Stimulated activated naive CD4-positive, alpha-beta T cell treated with Interleukin-2 at 50 U/mL for 16 hours (primary cell): ENCODE results near the gene VAV2.

Experiments
- DNase-seq: peaks from one replicate; lab custom pipeline; 2025; lab: John Stamatoyannopoulos, UW

VAV2 gene

DNA sequence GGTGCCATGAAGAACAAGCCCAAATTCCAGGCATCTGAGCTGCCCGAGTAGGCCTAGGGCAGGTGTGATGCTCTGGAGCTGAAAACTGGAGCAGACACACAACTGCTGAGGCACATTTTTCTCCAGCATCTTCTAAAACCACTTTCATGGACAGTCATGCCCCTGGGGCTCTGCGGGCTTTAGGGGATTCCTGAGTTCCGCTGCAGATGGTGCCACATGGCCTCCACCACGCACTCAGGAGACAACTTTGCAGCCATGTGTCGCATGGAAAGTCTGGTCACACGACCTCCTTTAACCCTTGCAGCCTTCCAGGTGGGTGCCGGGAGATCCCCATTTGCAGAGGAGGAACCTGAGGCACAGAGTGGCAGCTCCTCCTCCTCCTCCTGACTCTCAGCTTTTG lies 141.2 kb downstream of the VAV2 start:
- no peak for DNase-seq

DNA sequence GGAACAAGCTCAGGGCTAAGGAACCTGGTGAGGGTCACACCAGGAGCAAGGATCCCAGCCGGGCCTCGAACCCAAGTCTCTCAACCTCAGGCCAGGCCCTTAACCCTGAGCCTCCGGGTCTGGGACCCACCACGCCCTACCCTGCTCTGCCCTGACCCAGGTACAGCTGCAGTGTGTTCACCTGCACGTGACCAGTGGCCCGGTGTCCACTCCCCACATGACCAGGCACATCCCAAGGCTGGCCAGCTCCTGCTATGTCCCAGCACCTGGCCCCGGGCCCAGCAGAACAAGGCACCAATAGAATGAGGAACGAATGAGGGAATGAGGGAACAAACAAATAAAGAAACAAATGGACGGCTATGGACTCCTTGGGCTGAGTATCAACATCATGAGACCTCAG lies 142.0 kb downstream of the VAV2 start:
- no peak for DNase-seq

- DNase-seq = no peak
These were observed 142.9 kb downstream of the VAV2 start for GRCh38 chr9:133849110-133849670.

- DNase-seq = no peak
These were observed 143.5 kb downstream of the VAV2 start for GRCh38 chr9:133848471-133849109.

DNA sequence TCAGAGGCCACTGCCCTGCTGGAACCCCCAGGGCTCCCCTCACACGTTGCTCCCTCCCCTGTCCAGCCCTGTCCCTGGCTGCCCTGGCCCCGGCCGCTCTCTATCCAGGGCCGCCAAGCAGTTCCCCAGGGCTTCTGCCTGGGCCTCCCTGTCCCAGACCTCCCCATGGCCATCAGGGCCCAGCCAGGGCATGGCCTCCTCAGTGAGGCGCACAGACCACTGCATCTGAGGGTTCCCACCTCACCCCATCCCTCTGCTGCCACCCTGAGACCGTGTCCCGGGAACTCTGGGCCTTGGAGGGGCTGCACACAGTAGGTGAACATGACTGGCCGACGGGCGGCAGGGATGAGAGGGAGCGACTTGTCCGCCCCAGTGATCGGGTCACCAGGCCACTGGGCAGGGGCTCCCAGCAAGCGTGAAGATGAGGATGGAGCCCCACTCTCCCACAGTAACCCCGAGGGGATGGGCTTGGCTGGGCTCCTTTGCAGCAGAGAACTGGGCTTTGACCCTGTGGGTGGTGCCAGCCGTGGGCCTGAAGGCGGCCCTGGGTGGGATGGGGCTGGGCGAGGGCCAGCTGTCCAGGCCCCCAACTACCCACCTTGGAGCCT lies 145.5 kb downstream of the VAV2 start:
- DNase-seq = no peak

- no peak for DNase-seq
These were observed 146.7 kb downstream of the VAV2 start for GRCh38 chr9:133845440-133845839.

DNA sequence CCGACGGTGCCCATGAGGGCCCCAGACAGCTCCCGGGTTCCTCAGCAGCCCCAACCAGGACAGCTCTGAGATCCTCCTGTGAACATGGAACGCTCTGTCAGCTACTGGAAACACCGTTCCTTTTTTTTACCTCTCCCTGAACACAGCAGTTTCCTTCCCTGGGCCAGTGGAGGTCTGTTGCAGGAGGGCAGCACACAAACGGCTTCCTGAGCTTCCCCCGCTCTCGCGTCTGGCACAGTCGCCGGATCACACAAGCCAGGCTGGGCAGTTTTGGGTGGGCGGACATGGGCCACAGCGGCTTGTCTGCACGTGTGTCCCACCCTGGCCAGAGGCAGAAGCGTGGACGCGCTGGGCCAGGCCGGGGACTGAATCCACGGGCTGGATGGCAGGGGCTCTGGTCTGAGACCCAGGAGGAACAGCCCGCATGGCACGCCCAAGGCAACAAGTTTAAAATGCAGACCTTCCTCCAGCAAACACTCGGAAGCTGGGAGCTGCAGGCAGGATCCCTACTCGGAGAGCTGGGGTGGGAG lies 147.2 kb downstream of the VAV2 start:
- no peak for DNase-seq

- DNase-seq = no peak
These were observed 147.7 kb downstream of the VAV2 start for GRCh38 chr9:133844398-133844784.

- no peak for DNase-seq
These were observed 148.2 kb downstream of the VAV2 start for GRCh38 chr9:133843751-133844397.

DNA sequence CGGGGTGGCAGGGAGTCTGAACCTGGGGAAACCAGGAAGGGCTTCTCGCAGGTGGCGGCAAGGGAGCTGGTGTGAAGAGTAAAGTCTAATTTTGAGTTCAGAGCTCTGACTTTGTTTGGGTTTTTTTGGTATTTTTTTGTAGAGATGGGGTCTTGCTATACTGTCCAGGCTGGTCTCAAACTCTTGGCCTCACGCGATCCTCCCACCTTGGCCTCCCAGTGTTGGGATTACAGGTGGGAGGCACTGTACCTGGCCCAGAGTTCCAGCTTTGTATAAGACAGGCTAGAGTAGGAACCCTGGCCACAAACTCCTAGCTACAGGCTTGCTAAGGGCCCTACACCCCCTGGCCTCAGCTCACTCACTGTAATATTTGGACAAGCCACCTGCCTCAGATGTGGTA lies 148.9 kb downstream of the VAV2 start:
- DNase-seq = no peak

GRCh38 chr9:133842721-133843227 lies 149.3 kb downstream of the VAV2 start:
- no peak for DNase-seq

DNA sequence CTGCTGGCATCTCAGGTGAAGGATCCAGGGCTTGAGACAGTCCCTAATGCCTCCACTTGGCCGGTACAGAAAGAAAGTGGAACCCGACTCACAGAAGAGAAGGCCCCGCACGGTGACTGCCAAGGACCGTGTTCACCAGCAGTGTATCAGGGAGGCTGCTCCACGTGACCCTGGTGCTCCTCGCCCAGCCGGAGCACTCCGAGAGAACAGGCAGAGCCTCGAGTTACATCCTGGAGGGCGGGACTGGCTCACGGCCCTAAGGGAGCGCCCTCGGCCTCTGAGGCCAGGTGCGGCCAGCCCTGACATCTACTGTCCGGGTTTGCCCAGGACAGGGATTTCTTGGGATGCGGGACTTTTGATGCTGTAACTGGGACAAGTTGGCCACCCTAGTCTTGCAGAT lies 149.9 kb downstream of the VAV2 start:
- no peak for DNase-seq

DNA sequence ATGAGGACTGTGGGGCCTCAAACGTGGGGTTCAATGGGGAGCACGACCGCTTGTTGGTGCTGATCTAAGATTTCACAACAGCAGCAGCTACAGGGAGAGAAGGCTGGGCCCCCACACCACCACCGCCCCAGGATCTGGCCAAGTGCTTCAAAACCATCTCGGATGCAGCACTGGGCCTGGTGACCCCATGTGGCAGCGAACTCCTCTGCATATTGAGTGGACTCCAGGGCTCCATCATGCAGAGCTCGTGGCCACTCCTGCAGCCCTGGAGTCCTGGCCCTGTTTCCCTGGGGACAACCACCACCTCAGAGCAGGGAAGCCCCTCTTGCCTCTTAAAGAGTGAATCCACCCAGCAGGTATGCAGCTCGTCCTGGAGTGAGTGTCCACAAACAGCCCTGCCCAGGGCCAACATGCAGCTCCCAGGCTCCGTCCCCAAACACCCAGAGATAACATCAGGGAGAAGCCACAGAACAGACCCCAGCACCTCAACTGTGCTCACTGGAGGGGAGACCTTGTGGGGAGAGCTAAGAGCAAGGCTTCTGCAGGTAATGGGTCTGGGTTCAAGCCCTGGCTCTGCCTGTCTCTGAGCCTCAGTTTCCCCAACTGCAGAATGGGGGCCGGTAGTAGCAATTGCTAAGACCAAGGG lies 150.8 kb downstream of the VAV2 start:
- DNase-seq = no peak

GRCh38 chr9:133839822-133840329 lies 152.2 kb downstream of the VAV2 start:
- no peak for DNase-seq

GRCh38 chr9:133838859-133839507 lies 153.1 kb downstream of the VAV2 start:
- no peak for DNase-seq

DNA sequence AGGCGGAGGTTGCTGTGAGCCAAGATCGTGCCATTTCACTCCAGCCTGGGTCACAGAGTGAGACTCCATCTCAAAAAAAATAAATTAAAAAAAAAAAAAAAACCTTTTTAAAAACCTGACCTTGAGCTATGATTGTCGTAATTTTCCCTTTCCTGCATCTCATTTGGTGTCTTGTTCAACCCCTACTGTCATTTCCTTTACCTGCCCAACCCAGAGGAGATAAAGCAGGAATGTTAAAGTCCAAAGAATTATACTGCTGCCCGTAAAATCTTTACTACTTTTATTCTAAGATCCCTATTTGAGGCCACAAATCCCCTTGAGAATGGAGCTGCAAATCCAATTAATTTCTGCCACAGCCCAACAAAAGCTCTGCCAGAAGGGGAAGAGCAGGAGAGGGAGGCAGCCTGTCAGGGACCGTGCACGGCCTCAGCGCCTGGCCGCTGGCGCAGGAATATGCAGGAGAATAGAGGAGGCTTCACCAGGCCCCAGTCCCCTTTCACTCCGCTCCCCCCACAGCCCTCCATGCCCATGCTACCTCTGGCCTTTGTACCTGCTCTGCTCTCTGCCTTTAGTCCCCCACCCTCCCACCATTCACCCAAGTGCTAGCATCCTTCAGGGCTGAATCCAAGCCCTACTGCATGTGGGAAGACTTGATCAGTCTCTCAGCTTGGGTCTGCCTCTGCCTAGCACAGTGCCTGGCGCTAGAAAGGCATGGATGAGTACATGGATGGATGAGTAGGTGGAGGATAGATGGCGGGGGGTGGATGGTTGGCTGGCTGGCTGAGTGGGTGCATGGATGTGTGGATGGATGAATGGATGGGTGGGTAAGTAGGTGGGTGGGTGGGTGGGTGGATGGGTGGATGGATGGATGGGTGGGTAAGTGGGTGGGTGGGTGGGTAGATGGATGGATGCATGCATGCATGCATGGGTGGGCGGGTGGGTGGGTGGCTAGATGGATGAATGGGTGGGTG lies 154.2 kb downstream of the VAV2 start:
- DNase-seq = no peak

GRCh38 chr9:133836818-133837217 lies 155.3 kb downstream of the VAV2 start:
- no peak for DNase-seq

- no peak for DNase-seq
These were observed 155.9 kb downstream of the VAV2 start for GRCh38 chr9:133836001-133836758.

DNA sequence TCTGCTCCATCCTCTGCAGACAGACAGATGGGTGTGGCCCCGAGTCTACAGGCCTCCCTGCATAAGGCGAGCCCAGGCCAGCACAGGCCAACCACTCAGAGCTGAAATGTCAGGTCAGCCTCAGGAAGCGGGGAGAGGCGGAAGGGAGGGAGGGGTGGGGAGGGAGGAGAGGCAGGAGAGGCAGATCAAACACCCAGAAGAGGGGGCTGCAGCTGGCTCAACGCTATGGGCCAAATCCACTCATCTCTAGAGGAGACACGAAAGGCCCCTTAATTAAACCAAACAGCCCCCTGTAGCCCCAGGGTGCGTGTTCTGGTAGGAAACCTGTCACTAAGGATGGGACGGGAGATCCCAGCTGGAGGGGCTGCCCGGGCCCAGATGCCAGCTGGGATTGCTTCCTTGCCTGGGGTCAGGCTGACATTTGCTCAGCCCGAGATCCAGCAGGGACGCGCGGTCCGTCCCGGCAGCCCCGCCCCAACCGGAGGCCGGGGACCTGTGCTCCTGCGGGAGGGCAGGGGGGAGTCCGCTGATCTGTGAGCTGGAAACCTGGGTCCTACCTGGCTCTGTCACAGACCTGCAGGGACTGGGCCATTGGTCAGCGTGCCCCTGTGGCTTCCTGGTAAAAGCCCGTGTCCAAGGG lies 156.7 kb downstream of the VAV2 start:
- no peak for DNase-seq
